Aorta (tissue), 5 donors: ENCODE results near the gene ZNF441. TPM values are rescaled to one million over a fixed set of nuclear protein-coding genes. Genes with fewer than 3 reads are reported as not detected.

Experiments used
- ATAC-seq: fragments of 200-7000 bp; cut with Tn5 transposase; one replicate; pipeline ENCODE4 v1.9.1; 2022; ENCODE audit warnings: moderate library complexity; ENCODE audit not compliant: low FRiP score
- DNase-seq, 2 donors: peaks; one replicate each; pipeline ENCODE4 v3.0.0-alpha.2; 2020
- H3K27ac ChIP-seq, 2 donors: one replicate each; pipeline ENCODE4 v1.5.1; 2013; ENCODE audit warnings: low read length in 2 of 2, mild to moderate bottlenecking in 2 of 2, moderate library complexity in 2 of 2, control low read depth in 1 of 2, inconsistent platforms in 1 of 2, low read depth in 1 of 2
- H3K27me3 ChIP-seq, 2 donors: one replicate each; pipeline ENCODE4 v1.6.1; 2013; ENCODE audit warnings: control low read depth in 1 of 2, low read length in 1 of 2, mild to moderate bottlenecking in 1 of 2, moderate library complexity in 1 of 2; ENCODE audit not compliant: insufficient read depth in 2 of 2, control insufficient read depth in 1 of 2
- H3K36me3 ChIP-seq, 2 donors: one replicate each; pipeline ENCODE4 v1.6.1; 2013; ENCODE audit warnings: control low read depth in 1 of 2, low read length in 1 of 2, mild to moderate bottlenecking in 1 of 2; ENCODE audit not compliant: insufficient read depth in 2 of 2, control insufficient read depth in 1 of 2
- H3K4me1 ChIP-seq, 2 donors: one replicate each; pipeline ENCODE4 v1.6.1; 2013; ENCODE audit warnings: low read length in 2 of 2, control low read depth in 1 of 2, mild to moderate bottlenecking in 1 of 2, moderate library complexity in 1 of 2; ENCODE audit not compliant: insufficient read depth in 2 of 2, control insufficient read depth in 1 of 2
- H3K4me3 ChIP-seq, 2 donors: one replicate each; pipeline ENCODE4 v1.5.1; 2013; ENCODE audit warnings: low read length in 2 of 2, control low read depth in 1 of 2, mild to moderate bottlenecking in 1 of 2
- H3K9me3 ChIP-seq: one replicate; pipeline ENCODE4 v1.6.1; 2013; ENCODE audit warnings: mild to moderate bottlenecking, low read length; ENCODE audit not compliant: control insufficient read depth
- WGBS, 2 donors: extraction: QIAGEN DNeasy Blood & Tissue Kit; methylation state at CpG; one replicate each; pipeline ENCODE4 v1.1.7; 2013; 5-methylcytosine and 5-hydroxymethylcytosine counted together
- intact Hi-C, 2 donors: fragments of 100-400 bp; cut with DNase I; formaldehyde crosslinking; loops; one replicate each; pipeline versions ENCODE4 v1.14.2 to v1.15.0; 2022
- polyA plus RNA-seq, 2 donors: library from polyadenylated mRNA; stranded (reverse); fragments of 200-250 nt; gene quantifications; one replicate each; pipeline ENCODE4 v1.2.3, GENCODE V29; 2013
- total RNA-seq, 2 donors: library from RNA; stranded (reverse); fragmentation: NEBNext Ultra II Directional; extraction: Animal tissue kit (Norgen Biotek cat#: 25700); gene quantifications; one replicate each; pipeline ENCODE4 v1.2.1, GENCODE V29; 2021
- donor health status: healthy with polysubstance abuse.
- donor health status: Bipolar disorder and iron deficiency.
- donor health status: DM: no; HTN: no; CAD: no.
- donor health status: DM: no; HTN: no; CAD: no.
- donor health status: DM: yes; HTN: yes; CAD: no.

ZNF441 gene
- total and polyA plus RNA-seq, 4 donors, result 4.1 to 13.2 (median 8.8) TPM

GRCh38 chr19:11784356-11784755, 17.6 kb downstream of the ZNF441 start:
- no peak overlapping the region for H3K4me3 ChIP-seq
- ATAC-seq (no peak), DNase-seq (no peak)
- no peak overlapping the region for H3K27ac ChIP-seq
- intact Hi-C loops, result no loop called here
- H3K36me3 ChIP-seq, result peaks cover 14 to 22% of the 10 kb centered on the region in 2 donors
- H3K9me3 ChIP-seq, result peaks cover 20% of the 10 kb centered on the region
- WGBS, 2 donors, result 98 to 99% methylated on average over 3 of the region's 3 CpGs
- H3K4me1 ChIP-seq, result no peaks in the 10 kb centered on the region
- H3K27me3 ChIP-seq, result no peaks in the 10 kb centered on the region

- ATAC-seq (no peak), DNase-seq (no peak)
- no peak overlapping the region for H3K27ac ChIP-seq
- 64 to 73% methylated on average over 3 of the region's 3 CpGs for WGBS, 2 donors
- H3K4me3 ChIP-seq, result no peak overlapping the region
- H3K27me3 ChIP-seq, result no peaks in the 10 kb centered on the region
- intact Hi-C loops, result no loop called here
- H3K36me3 ChIP-seq, result peaks cover 0 to 2% of the 10 kb centered on the region in 2 donors
- H3K9me3 ChIP-seq, result peaks cover 8% of the 10 kb centered on the region
- H3K4me1 ChIP-seq, result no peaks in the 10 kb centered on the region
Measured at GRCh38 chr19:11787536-11787935, 20.7 kb downstream of the ZNF441 start.

GRCh38 chr19:11792942-11793341, 26.1 kb downstream of the ZNF441 start:
- Histone ChIP-seq H3K9me3 (peaks cover under 1% of the 10 kb centered on the region), H3K36me3 (no peaks in the 10 kb centered on the region), H3K4me1 (no peaks in the 10 kb centered on the region), H3K27me3 (no peaks in the 10 kb centered on the region), H3K27ac (no peak overlapping the region), H3K4me3 (no peak overlapping the region)
- DNase-seq, result no peak
- ATAC-seq, result no peak
- intact Hi-C loops, result loop anchor here in 1 of 2 donors (10.0 kb wide), 1 partner anchor 92 kb away; the partner anchor contains the start of gene ZNF69

GRCh38 chr19:11797491-11797890, 30.7 kb downstream of the ZNF441 start:
- Histone ChIP-seq H3K4me1 (no peaks in the 10 kb centered on the region), H3K27me3 (no peaks in the 10 kb centered on the region), H3K4me3 (no peak overlapping the region), H3K27ac (no peak overlapping the region), H3K36me3 (no peaks in the 10 kb centered on the region), H3K9me3 (no peaks in the 10 kb centered on the region)
- intact Hi-C loops, result loop anchor here (5.0 to 10.0 kb wide), 4 partner anchors 87 to 345 kb away; partner anchors contain the start of genes ZNF20 (in 1 of the 2) and ZNF69 (in 1 of the 2)
- ATAC-seq, result peak; percentile 95
- peak; percentile 85 to 88 for DNase-seq
- WGBS, 2 donors, result 5 to 8% methylated on average over 8 of the region's 8 CpGs

GRCh38 chr19:11798391-11799330, 31.9 kb downstream of the ZNF441 start, which contains the start of gene ZNF491:
ZNF491 (plus strand) TSS chr19:11798523; CDS start chr19:11805954, 7,431 bp downstream.
- peaks cover under 1% of the 10 kb centered on the region for H3K9me3 ChIP-seq
- no peaks in the 10 kb centered on the region for H3K4me1 ChIP-seq
- peak within 1 kb of the TSS; percentile 8 to 55 for H3K4me3 ChIP-seq
- peak within 1 kb of the TSS in 1 of 2 donors; percentile 26 for H3K27ac ChIP-seq
- intact Hi-C loops, result loop anchor here (2.0 to 10.0 kb wide), 6 partner anchors 16 to 344 kb away; partner anchors contain the start of genes ZNF20 (in 1 of the 2), ZNF440 (in 1 of the 2) and ZNF69 (in 1 of the 2)
- DNase-seq (peak; percentile 96 to 97), ATAC-seq (peak; percentile 99)
- no peaks in the 10 kb centered on the region for H3K27me3 ChIP-seq
- H3K36me3 ChIP-seq, result no peaks in the 10 kb centered on the region
- 0% methylated on average over 52 to 56 of the region's 56 CpGs for WGBS, 2 donors

- Histone ChIP-seq H3K4me3 (peak overlapping the region in 1 of 2 donors; percentile 20), H3K4me1 (no peaks in the 10 kb centered on the region), H3K36me3 (peaks cover 3 to 8% of the 10 kb centered on the region in 2 donors), H3K27ac (no peak overlapping the region), H3K27me3 (no peaks in the 10 kb centered on the region), H3K9me3 (peaks cover 8% of the 10 kb centered on the region)
- intact Hi-C loops, result no loop called here
- ATAC-seq (no peak), DNase-seq (no peak)
- WGBS, 2 donors, result 96% methylated on average over 11 of the region's 11 CpGs
Measured at GRCh38 chr19:11806354-11807098, 39.7 kb downstream of the ZNF441 start.

GRCh38 chr19:11807099-11807380, 40.2 kb downstream of the ZNF441 start:
- peaks cover 8% of the 10 kb centered on the region for H3K9me3 ChIP-seq
- intact Hi-C loops, result no loop called here

GRCh38 chr19:11813703-11814028, 46.9 kb downstream of the ZNF441 start:
- ATAC-seq, result no peak
- H3K4me1 ChIP-seq, result no peaks in the 10 kb centered on the region
- intact Hi-C loops, result loop anchor here in 1 of 2 donors (2.0 kb wide), 1 partner anchor 15 kb away; the partner anchor contains the start of gene ZNF491
- H3K36me3 ChIP-seq, result no peaks in the 10 kb centered on the region
- no peak for DNase-seq
- 0 to 1% methylated on average over 6 of the region's 6 CpGs for WGBS, 2 donors
- H3K4me3 ChIP-seq, result peak overlapping the region in 1 of 2 donors; percentile 27
- H3K27ac ChIP-seq, result peak overlapping the region in 1 of 2 donors; percentile 52
- no peaks in the 10 kb centered on the region for H3K27me3 ChIP-seq
- H3K9me3 ChIP-seq, result no peaks in the 10 kb centered on the region

More at GRCh38 chr19:11807099-11807380, 40.2 kb downstream of the ZNF441 start:
- peaks cover 3 to 8% of the 10 kb centered on the region in 2 donors for H3K36me3 ChIP-seq
- no peaks in the 10 kb centered on the region for H3K27me3 ChIP-seq
- ATAC-seq, result no peak
- 95 to 96% methylated on average over 2 of the region's 2 CpGs for WGBS, 2 donors
- no peak overlapping the region for H3K27ac ChIP-seq
- H3K4me3 ChIP-seq, result no peak overlapping the region
- H3K4me1 ChIP-seq, result no peaks in the 10 kb centered on the region
- DNase-seq, result no peak
